GM12874 (cell line): Measurements from ENCODE around the gene CDK5RAP2.

Experiments used
- CTCF ChIP-seq: IDR thresholded peaks from 2 replicates; pipeline ENCODE4 v1.5.1; 2011; ENCODE audit warnings: low read depth, mild to moderate bottlenecking, control low read depth, low read length, moderate library complexity; ENCODE audit not compliant: insufficient read depth

The CDK5RAP2 gene

DNA sequence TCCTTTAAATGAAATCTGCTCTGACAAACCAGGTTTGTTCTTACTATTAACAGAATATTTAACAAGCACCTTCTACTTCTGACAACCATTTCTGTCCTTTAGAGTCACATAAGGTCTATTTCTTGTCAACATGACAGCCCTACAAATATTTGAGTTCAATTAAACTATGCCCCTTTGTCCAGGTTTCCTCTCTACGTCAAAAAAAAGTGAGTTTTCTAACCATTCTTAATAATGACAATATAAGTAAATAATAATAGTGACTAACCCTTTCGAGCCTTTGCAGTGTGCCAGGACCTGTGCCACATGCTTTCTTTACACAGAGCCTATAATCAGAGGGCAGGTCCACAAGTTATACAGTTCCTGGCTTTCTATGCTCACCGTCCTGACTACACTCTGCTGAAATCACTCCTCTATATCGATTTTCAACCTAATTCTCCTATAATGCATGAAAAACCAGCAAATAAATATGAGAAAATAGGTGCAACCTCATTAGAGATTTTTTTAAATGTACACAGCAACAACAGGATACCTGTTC lies 115.0 kb downstream of the CDK5RAP2 start:
- no peak for TF ChIP-seq CTCF

DNA sequence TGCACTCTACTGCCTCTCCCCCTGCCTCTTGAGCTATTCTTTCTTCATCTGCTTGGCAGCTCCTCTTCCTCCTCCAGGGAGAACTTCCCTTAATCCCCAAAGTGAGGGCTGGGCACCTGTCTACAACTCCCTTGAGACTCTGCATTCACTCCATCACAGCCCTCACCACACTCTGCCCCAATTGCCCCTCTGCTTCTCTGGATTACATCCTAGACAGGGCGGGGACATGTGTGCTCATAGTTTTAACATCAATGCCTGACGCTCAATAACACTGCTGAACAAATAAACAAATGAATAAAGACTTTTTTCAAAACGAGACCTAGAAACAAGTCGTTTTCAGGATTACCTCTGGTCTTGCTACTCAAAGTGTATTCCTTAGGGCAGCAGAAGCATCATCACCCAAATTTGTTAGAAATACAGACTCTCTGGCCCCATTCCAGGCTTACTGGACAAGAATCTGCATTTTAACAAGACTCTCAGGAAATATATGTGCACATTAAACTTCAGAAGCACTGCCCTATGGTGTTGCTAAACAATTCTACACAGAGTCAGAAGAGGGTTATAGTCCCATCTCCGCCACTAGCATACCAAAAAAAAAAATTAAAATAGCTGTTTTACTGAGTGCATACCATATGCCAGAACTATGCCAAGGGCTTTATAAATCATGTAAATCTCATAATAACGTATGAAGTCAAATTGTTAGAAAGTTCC lies 115.6 kb downstream of the CDK5RAP2 start:
- TF ChIP-seq CTCF = no peak

GRCh38 chr9:120463765-120464164 lies 116.2 kb downstream of the CDK5RAP2 start:
- no peak for TF ChIP-seq CTCF

DNA sequence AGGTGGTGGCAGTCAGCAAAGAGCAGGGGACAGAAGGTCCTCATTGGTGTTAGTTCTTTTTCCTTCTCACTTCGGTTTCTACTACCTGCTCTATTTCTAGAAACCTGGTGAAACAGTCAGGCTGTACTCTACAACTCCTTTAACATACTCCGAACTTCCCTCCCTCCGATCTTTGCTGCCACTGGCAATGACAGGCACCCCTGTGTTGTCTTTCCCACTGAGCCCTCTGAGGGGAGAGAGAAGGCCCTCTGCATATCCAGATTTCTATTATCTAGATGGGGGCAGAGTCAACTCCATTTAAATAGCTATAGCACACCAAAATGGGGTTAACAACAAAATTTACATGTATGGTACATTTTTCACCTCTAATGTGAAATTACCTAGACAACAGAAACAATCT lies 123.7 kb downstream of the CDK5RAP2 start:
- TF ChIP-seq CTCF = no peak

GRCh38 chr9:120454467-120454866 lies 125.5 kb downstream of the CDK5RAP2 start:
- no peak for TF ChIP-seq CTCF

- TF ChIP-seq CTCF = no peak
Measured at GRCh38 chr9:120453792-120454191, 126.2 kb downstream of the CDK5RAP2 start.

- no peak for TF ChIP-seq CTCF
Measured at GRCh38 chr9:120452631-120453030, 127.3 kb downstream of the CDK5RAP2 start.
